Measurements from ENCODE around the gene SFT2D1.

The SFT2D1 gene

GRCh38 chr6:166379800-166380199 is 37.5 kb upstream of the SFT2D1 start:
- DNase-seq (ENCODE audit: low read depth, low spot score) = no peak
- ChIA-PET POLR2A (no interaction called here), CTCF (interaction anchor here (2.5 to 4.3 kb wide), 5 partner anchors 15 to 103 kb away, joined by 8 to 30 read pairs (median 18); no protein-coding TSS in a partner anchor)
- TF ChIP-seq CTCF (IDR thresholded peaks at IDR 0.05; ENCODE audit: insufficient read depth, low read length, missing control alignments) = no peak
- no peak overlapping the region for H3K4me3 ChIP-seq (ENCODE audit: low read depth, low read length)

- DNase-seq (ENCODE audit: low read depth, low spot score) = no peak
- no peak for TF ChIP-seq CTCF (IDR thresholded peaks at IDR 0.05; ENCODE audit: insufficient read depth, low read length, missing control alignments)
- H3K4me3 ChIP-seq (ENCODE audit: low read depth, low read length) = no peak overlapping the region
- ChIA-PET POLR2A (no interaction called here), CTCF (interaction anchor here (0.9 to 4.3 kb wide), 5 partner anchors 14 to 102 kb away, joined by 3 to 30 read pairs (median 18); no protein-coding TSS in a partner anchor)
These were observed 36.8 kb upstream of the SFT2D1 start for GRCh38 chr6:166379103-166379586.

GRCh38 chr6:166377721-166378120 is 35.4 kb upstream of the SFT2D1 start:
- ChIA-PET POLR2A (no interaction called here), CTCF (interaction anchor here (1.0 kb wide), 1 partner anchor 96 kb away, joined by 3 read pairs; no protein-coding TSS in a partner anchor)
- no peak overlapping the region for H3K4me3 ChIP-seq (ENCODE audit: low read depth, low read length)
- no peak for TF ChIP-seq CTCF (IDR thresholded peaks at IDR 0.05; ENCODE audit: insufficient read depth, low read length, missing control alignments)
- no peak for DNase-seq (ENCODE audit: low read depth, low spot score)

- ChIA-PET POLR2A (no interaction called here), CTCF (interaction anchor here (1.1 kb wide), 1 partner anchor 62 kb away, joined by 4 read pairs; no protein-coding TSS in a partner anchor)
- no peak overlapping the region for H3K4me3 ChIP-seq (ENCODE audit: low read depth, low read length)
- no peak for DNase-seq (ENCODE audit: low read depth, low spot score)
- no peak for TF ChIP-seq CTCF (IDR thresholded peaks at IDR 0.05; ENCODE audit: insufficient read depth, low read length, missing control alignments)
These were observed 32.7 kb upstream of the SFT2D1 start for GRCh38 chr6:166375013-166375412.

- POLR2A ChIA-PET = no interaction called here
- TF ChIP-seq CTCF (IDR thresholded peaks at IDR 0.05; ENCODE audit: insufficient read depth, low read length, missing control alignments) = no peak
- no peak overlapping the region for H3K4me3 ChIP-seq (ENCODE audit: low read depth, low read length)
- CTCF ChIA-PET = no interaction called here
- no peak for DNase-seq (ENCODE audit: low read depth, low spot score)
These were observed 28.1 kb upstream of the SFT2D1 start for GRCh38 chr6:166370489-166370888.

- no peak for DNase-seq (ENCODE audit: low read depth, low spot score)
- no peak overlapping the region for H3K4me3 ChIP-seq (ENCODE audit: low read depth, low read length)
- TF ChIP-seq CTCF (IDR thresholded peaks at IDR 0.05; ENCODE audit: insufficient read depth, low read length, missing control alignments) = no peak
- CTCF ChIA-PET = interaction anchor here (1.2 kb wide), 1 partner anchor 11 kb away, joined by 4 read pairs; no protein-coding TSS in a partner anchor
- POLR2A ChIA-PET = no interaction called here
These were observed 27.4 kb upstream of the SFT2D1 start for GRCh38 chr6:166369782-166370181.
